ENCODE results near the gene OLFM4. TPM values are rescaled to one million over a fixed set of nuclear protein-coding genes. Genes with fewer than 3 reads are reported as not detected.

The OLFM4 gene
- total RNA-seq, 4 donors from 2014 or later = 613 to 1,604 (median 1,215) TPM

DNA sequence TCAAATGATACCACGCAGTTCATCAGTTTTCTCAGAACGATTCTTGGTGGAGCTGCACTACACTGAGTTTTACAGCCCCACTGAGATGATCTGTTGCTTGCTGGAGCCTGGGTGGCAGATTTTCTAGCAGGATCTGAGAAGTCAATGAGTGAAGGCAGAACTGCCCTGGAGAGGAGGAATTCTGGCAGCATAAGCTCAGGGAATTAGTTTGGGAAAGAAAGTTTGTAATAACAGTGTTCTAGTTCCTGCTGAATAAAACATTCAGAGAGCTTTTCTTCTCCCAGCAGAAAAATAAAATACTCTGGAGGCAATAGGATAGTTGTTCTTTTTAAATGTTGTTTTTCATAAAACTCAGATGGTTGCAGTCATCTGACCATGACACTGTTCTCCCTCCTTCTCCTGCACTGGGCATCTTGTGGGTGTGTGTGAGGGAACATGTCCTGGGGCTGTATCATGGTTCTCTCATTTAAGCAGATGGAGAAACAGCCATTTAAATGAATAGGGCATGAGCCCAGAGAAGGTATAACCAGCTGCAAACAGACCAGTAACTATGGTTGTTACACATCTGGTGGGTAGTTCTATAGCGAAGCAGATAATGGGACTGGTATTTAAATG lies 29.6 kb downstream of the OLFM4 start:
- no peak overlapping the region for H3K27ac ChIP-seq
- no peaks in the 10 kb centered on the region for H3K27me3 ChIP-seq
- no peak overlapping the region for H3K4me3 ChIP-seq
- no peaks in the 10 kb centered on the region for H3K36me3 ChIP-seq
- DNase-seq = no peak
- TF ChIP-seq CTCF (IDR thresholded peaks at IDR 0.05) = no peak
- TF ChIP-seq POLR2A (IDR thresholded peaks at IDR 0.05) = no peak
- no peaks in the 10 kb centered on the region for H3K4me1 ChIP-seq
- H3K9me3 ChIP-seq = no peaks in the 10 kb centered on the region

DNA sequence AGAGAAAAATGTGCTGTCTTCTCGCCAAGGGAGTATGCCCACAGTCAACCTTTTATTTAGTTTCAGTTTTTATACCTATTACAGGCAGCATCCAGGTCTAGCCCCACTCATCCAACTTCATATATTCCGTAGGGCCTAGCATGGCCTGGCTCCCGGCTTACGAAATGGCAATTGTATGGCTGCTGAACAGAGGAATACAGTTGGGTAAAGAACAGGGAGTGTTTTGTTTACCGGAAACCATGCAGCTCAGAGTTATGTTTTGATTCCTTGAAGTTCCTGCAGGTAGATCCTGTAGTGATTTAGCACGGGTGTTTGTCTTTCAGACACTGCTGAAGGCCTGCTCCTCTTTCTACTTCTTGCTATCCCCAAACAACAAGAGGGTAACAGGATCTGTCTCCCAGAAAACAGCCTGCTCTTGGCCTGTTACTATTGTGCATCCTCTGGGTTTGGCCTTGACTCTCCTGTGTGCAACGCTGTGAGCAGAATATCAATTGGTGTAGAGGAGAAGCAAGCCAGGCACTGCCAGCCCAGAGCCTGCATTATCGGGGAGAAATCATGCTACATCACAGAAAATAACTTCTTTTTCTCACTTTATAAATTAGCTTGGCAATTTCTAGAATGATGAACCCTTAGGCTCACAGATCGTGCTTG lies 32.4 kb downstream of the OLFM4 start:
- Histone ChIP-seq H3K27me3 (no peaks in the 10 kb centered on the region), H3K4me1 (no peaks in the 10 kb centered on the region), H3K9me3 (no peaks in the 10 kb centered on the region), H3K27ac (no peak overlapping the region), H3K4me3 (no peak overlapping the region), H3K36me3 (no peaks in the 10 kb centered on the region)
- DNase-seq = no peak
- TF ChIP-seq POLR2A (IDR thresholded peaks at IDR 0.05) (no peak), CTCF (IDR thresholded peaks at IDR 0.05) (no peak)

- H3K27me3 ChIP-seq = no peaks in the 10 kb centered on the region
- no peak for DNase-seq
- H3K4me1 ChIP-seq = no peaks in the 10 kb centered on the region
- H3K27ac ChIP-seq = no peak overlapping the region
- no peak for TF ChIP-seq CTCF (IDR thresholded peaks at IDR 0.05)
- TF ChIP-seq POLR2A (IDR thresholded peaks at IDR 0.05) = no peak
- H3K36me3 ChIP-seq = no peaks in the 10 kb centered on the region
- H3K4me3 ChIP-seq = no peak overlapping the region
- H3K9me3 ChIP-seq = no peaks in the 10 kb centered on the region
Measured at GRCh38 chr13:53064731-53065130, 36.1 kb downstream of the OLFM4 start.

DNA sequence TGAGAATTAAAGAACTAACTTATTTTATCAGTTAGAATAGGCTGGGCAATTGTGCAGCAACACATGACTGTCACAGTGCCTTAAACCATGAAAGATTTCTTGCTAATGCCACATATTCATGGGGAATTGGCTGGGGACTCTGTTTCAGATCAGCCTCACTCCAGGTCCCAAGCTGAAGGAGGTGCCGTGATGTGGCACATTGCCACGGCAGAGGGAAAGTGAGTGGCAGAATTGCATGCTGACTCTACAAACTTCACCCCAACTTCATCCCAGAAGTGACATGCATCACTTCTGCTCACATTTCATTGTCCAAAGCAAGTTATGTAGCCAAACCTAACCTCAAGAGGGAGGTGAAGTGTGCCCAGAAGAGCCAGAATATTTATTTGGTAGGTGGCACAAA lies 37.8 kb downstream of the OLFM4 start:
- no peak for TF ChIP-seq CTCF (IDR thresholded peaks at IDR 0.05)
- TF ChIP-seq POLR2A (IDR thresholded peaks at IDR 0.05) = no peak
- H3K9me3 ChIP-seq = no peaks in the 10 kb centered on the region
- DNase-seq = no peak
- H3K36me3 ChIP-seq = no peaks in the 10 kb centered on the region
- no peak overlapping the region for H3K27ac ChIP-seq
- H3K4me3 ChIP-seq = no peak overlapping the region
- no peaks in the 10 kb centered on the region for H3K27me3 ChIP-seq
- no peaks in the 10 kb centered on the region for H3K4me1 ChIP-seq

- TF ChIP-seq POLR2A (IDR thresholded peaks at IDR 0.05) (no peak), CTCF (IDR thresholded peaks at IDR 0.05) (peak in 3 of 6 experiments; percentile 2 to 32 (median 3))
- H3K4me1 ChIP-seq = no peaks in the 10 kb centered on the region
- no peaks in the 10 kb centered on the region for H3K9me3 ChIP-seq
- H3K36me3 ChIP-seq = no peaks in the 10 kb centered on the region
- no peak overlapping the region for H3K4me3 ChIP-seq
- H3K27ac ChIP-seq = no peak overlapping the region
- DNase-seq = no peak
- no peaks in the 10 kb centered on the region for H3K27me3 ChIP-seq
Measured at GRCh38 chr13:53068585-53069520, 40.2 kb downstream of the OLFM4 start.
